ENCODE measurements around the gene TNRC18.

The TNRC18 gene

DNA sequence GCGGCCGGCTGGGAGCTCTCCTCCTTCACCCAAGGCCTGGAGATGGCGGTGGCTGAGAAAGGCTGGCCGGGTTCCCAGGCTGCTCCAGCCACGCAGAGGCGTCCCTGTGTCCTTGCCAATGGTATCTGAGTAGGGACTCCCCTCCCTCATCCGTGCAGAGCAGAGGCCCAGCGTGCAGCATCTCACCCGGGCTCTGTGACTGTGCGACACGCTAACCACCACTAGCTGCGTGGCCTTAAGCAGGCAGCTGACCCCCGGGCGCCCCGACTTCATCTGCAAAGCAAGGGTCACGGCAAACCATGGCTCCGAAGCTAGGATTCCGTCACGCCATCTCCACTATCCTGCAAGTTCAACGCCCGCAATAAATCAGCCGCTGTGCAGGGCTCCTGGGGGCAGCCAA is 47.2 kb upstream of the TNRC18 start:
- Histone ChIP-seq H4K20me1 (ENCODE audit: insufficient read depth, low read length) (no peaks in the 10 kb centered on the region), H2AFZ (ENCODE audit: low read length) (no peak overlapping the region), H3F3A (ENCODE audit: insufficient read depth, low read length) (no peaks in the 10 kb centered on the region), H3K4me1 (ENCODE audit: insufficient read depth, low read length, severe bottlenecking) (no peaks in the 10 kb centered on the region), H3K79me2 (ENCODE audit: insufficient read depth, low read length) (no peaks in the 10 kb centered on the region), H3K36me3 (ENCODE audit: insufficient read depth, low read length) (no peaks in the 10 kb centered on the region), H3K9ac (ENCODE audit: low read length) (no peak overlapping the region), H3K4me3 (ENCODE audit: low read depth, low read length, poor library complexity, severe bottlenecking) (no peak overlapping the region), H3K4me2 (ENCODE audit: low read length) (no peak overlapping the region), H3K27me3 (ENCODE audit: insufficient read depth, low read length) (no peaks in the 10 kb centered on the region), H3K27ac (ENCODE audit: low read depth, low read length, poor library complexity, severe bottlenecking) (no peak overlapping the region), H3K9me2 (ENCODE audit: low read depth, low read length) (no peaks in the 10 kb centered on the region), H3K9me3 (ENCODE audit: low read length) (no peaks in the 10 kb centered on the region)
- no peak for TF ChIP-seq EZH2 (IDR thresholded peaks at IDR 0.05; ENCODE audit: borderline replicate concordance, low read length)
- TF ChIP-seq, protein P1, sequence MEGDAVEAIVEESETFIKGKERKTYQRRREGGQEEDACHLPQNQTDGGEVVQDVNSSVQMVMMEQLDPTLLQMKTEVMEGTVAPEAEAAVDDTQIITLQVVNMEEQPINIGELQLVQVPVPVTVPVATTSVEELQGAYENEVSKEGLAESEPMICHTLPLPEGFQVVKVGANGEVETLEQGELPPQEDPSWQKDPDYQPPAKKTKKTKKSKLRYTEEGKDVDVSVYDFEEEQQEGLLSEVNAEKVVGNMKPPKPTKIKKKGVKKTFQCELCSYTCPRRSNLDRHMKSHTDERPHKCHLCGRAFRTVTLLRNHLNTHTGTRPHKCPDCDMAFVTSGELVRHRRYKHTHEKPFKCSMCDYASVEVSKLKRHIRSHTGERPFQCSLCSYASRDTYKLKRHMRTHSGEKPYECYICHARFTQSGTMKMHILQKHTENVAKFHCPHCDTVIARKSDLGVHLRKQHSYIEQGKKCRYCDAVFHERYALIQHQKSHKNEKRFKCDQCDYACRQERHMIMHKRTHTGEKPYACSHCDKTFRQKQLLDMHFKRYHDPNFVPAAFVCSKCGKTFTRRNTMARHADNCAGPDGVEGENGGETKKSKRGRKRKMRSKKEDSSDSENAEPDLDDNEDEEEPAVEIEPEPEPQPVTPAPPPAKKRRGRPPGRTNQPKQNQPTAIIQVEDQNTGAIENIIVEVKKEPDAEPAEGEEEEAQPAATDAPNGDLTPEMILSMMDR (IDR thresholded peaks at IDR 0.05; ENCODE audit: low read length): no peak

DNA sequence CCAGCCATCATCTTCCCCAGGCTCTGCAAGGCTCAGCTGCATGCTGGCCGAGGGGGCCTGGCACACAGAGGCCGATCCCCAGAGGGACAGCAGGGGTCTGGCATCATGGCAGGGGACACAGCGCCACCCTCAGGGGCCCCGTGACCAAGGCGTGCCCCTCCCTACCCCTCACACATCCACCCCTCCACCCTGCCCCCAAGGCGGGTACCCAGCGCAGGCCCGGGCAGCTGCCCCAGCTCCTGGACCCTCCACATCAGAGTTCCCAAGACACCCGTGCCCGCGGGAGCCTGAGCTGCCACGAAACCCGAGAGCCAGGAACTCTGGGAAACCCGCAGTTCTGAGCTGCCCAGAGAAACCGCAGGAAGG is 46.5 kb upstream of the TNRC18 start:
- no peak overlapping the region for H3K4me3 ChIP-seq (ENCODE audit: low read depth, low read length, poor library complexity, severe bottlenecking)
- no peak overlapping the region for H3K4me2 ChIP-seq (ENCODE audit: low read length)
- H3K9me2 ChIP-seq (ENCODE audit: low read depth, low read length): no peaks in the 10 kb centered on the region
- no peak overlapping the region for H2AFZ ChIP-seq (ENCODE audit: low read length)
- H3F3A ChIP-seq (ENCODE audit: insufficient read depth, low read length): no peaks in the 10 kb centered on the region
- H3K4me1 ChIP-seq (ENCODE audit: insufficient read depth, low read length, severe bottlenecking): no peaks in the 10 kb centered on the region
- no peak overlapping the region for H3K27ac ChIP-seq (ENCODE audit: low read depth, low read length, poor library complexity, severe bottlenecking)
- no peak overlapping the region for H3K9ac ChIP-seq (ENCODE audit: low read length)
- no peaks in the 10 kb centered on the region for H3K36me3 ChIP-seq (ENCODE audit: insufficient read depth, low read length)
- no peak for TF ChIP-seq EZH2 (IDR thresholded peaks at IDR 0.05; ENCODE audit: borderline replicate concordance, low read length)
- H4K20me1 ChIP-seq (ENCODE audit: insufficient read depth, low read length): no peaks in the 10 kb centered on the region
- no peaks in the 10 kb centered on the region for H3K27me3 ChIP-seq (ENCODE audit: insufficient read depth, low read length)
- H3K9me3 ChIP-seq (ENCODE audit: low read length): no peaks in the 10 kb centered on the region
- no peaks in the 10 kb centered on the region for H3K79me2 ChIP-seq (ENCODE audit: insufficient read depth, low read length)

DNA sequence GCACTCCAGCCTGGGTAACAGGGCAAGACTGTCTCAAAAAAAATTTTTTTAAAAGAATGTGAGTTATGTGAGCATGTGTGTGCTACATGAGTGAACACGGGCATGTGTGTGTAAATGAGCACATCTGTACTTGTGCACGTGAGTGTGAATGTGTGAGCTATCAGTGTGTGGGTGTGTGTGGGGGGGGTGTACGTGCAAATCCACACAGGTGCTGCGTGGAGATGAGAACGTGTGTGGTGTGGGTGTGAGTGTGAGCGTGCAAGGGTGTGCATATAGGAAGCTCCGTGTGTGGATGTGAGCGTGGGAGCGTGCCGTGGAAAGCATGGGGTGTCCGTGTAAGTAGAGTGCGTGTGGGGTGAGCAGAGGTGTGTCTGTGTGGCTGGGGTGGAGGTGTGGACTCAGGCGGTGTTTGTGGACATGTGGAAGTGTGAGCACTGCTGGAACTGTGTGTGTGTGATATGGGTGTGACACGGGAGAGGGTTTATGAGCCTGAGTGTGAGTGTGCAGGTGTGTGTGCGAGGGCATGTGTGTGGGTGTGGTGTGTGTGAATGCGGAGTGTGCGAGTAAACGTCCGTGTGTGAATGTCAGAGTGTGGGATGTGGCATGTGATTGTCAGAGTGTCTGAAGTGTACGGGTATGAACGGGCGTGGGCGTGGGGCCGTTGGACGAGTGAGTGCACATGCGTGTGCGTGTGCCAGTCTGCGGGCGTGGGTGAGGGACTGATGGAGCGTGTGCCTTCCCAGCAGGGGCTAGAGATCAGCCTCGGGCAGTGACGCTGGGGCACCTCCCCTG is 45.9 kb upstream of the TNRC18 start:
- H4K20me1 ChIP-seq (ENCODE audit: insufficient read depth, low read length): no peaks in the 10 kb centered on the region
- no peaks in the 10 kb centered on the region for H3K4me1 ChIP-seq (ENCODE audit: insufficient read depth, low read length, severe bottlenecking)
- H3K9ac ChIP-seq (ENCODE audit: low read length): no peak overlapping the region
- H3K36me3 ChIP-seq (ENCODE audit: insufficient read depth, low read length): no peaks in the 10 kb centered on the region
- no peaks in the 10 kb centered on the region for H3K9me2 ChIP-seq (ENCODE audit: low read depth, low read length)
- H3K4me2 ChIP-seq (ENCODE audit: low read length): no peak overlapping the region
- no peaks in the 10 kb centered on the region for H3K79me2 ChIP-seq (ENCODE audit: insufficient read depth, low read length)
- H2AFZ ChIP-seq (ENCODE audit: low read length): no peak overlapping the region
- no peak overlapping the region for H3K4me3 ChIP-seq (ENCODE audit: low read depth, low read length, poor library complexity, severe bottlenecking)
- no peaks in the 10 kb centered on the region for H3K27me3 ChIP-seq (ENCODE audit: insufficient read depth, low read length)
- no peak for TF ChIP-seq EZH2 (IDR thresholded peaks at IDR 0.05; ENCODE audit: borderline replicate concordance, low read length)
- TF ChIP-seq, protein P1 (IDR thresholded peaks at IDR 0.05; ENCODE audit: low read length): no peak
- H3F3A ChIP-seq (ENCODE audit: insufficient read depth, low read length): no peaks in the 10 kb centered on the region
- H3K27ac ChIP-seq (ENCODE audit: low read depth, low read length, poor library complexity, severe bottlenecking): no peak overlapping the region
- H3K9me3 ChIP-seq (ENCODE audit: low read length): no peaks in the 10 kb centered on the region

DNA sequence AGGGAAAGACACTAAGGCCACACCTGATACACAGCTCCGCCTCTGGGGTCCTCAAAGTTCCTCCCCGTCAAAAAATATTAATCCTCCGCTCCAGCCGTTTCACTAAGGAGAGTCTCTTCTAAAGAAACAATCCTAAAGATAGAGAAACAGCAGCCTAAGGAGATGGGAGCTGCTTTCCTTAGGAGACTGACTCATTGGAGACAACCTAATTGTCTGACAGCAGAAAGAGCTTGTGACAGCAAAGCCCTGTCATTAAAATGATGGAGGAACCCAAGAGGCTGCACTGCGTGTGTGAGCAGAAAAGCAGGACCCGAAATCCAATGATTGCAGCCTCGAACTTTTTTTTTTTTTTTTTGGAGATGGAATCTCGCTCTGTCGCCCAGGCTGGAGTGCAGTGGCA is 44.0 kb upstream of the TNRC18 start:
- no peaks in the 10 kb centered on the region for H3K9me2 ChIP-seq (ENCODE audit: low read depth, low read length)
- TF ChIP-seq EZH2 (IDR thresholded peaks at IDR 0.05; ENCODE audit: borderline replicate concordance, low read length): no peak
- TF ChIP-seq, protein P1 (IDR thresholded peaks at IDR 0.05; ENCODE audit: low read length): no peak
- H2AFZ ChIP-seq (ENCODE audit: low read length): no peak overlapping the region

More for the DNA sequence above, 44.0 kb upstream of the TNRC18 start:
- Histone ChIP-seq H3K4me2 (ENCODE audit: low read length) (no peak overlapping the region), H3K36me3 (ENCODE audit: insufficient read depth, low read length) (no peaks in the 10 kb centered on the region), H3K9ac (ENCODE audit: low read length) (no peak overlapping the region), H4K20me1 (ENCODE audit: insufficient read depth, low read length) (no peaks in the 10 kb centered on the region), H3K27me3 (ENCODE audit: insufficient read depth, low read length) (no peaks in the 10 kb centered on the region), H3K27ac (ENCODE audit: low read depth, low read length, poor library complexity, severe bottlenecking) (no peak overlapping the region), H3K4me1 (ENCODE audit: insufficient read depth, low read length, severe bottlenecking) (no peaks in the 10 kb centered on the region), H3K4me3 (ENCODE audit: low read depth, low read length, poor library complexity, severe bottlenecking) (no peak overlapping the region), H3K79me2 (ENCODE audit: insufficient read depth, low read length) (no peaks in the 10 kb centered on the region), H3F3A (ENCODE audit: insufficient read depth, low read length) (no peaks in the 10 kb centered on the region), H3K9me3 (ENCODE audit: low read length) (no peaks in the 10 kb centered on the region)
